Bronchial epithelial cell (primary cell): ENCODE results near the gene KLHL2. TPM values are rescaled to one million over a fixed set of nuclear protein-coding genes. Genes with fewer than 3 reads are reported as not detected.

Source experiments
- DNase-seq: peaks from one replicate; pipeline ENCODE4 v3.0.0-alpha.2; 2010; ENCODE audit warnings: low read depth
- FAIRE-seq: peaks from 2 replicates; lab custom pipeline; 2011; peaks lifted over from hg19 to GRCh38; lab: Jason Lieb, UNC
- H3K27me3 ChIP-seq: 2 replicates; pipeline ENCODE4 v1.5.1; 2011; ENCODE audit warnings: low read length; ENCODE audit not compliant: control insufficient read depth, insufficient read depth
- H3K36me3 ChIP-seq: 2 replicates; pipeline ENCODE4 v1.5.1; 2011; ENCODE audit warnings: low read length; ENCODE audit not compliant: control insufficient read depth, insufficient read depth
- H3K4me3 ChIP-seq: 2 replicates; pipeline ENCODE4 v1.5.1; 2011; ENCODE audit warnings: mild to moderate bottlenecking, low read depth, low read length, control low read depth
- CTCF ChIP-seq: IDR thresholded peaks from 2 replicates; pipeline ENCODE4 v1.5.1; 2011; ENCODE audit warnings: mild to moderate bottlenecking, moderate library complexity, low read length, control low read depth, inconsistent platforms; ENCODE audit not compliant: insufficient read depth, severe bottlenecking
- total RNA-seq: library from RNA; depleted of rRNA; stranded (reverse); fragments of >200 nt; gene quantifications from 2 replicates; pipeline ENCODE4 v1.2.1, GENCODE V29; 2014

KLHL2 gene
- total RNA-seq, 1 donor from 2014 or later, result 49.2 TPM

- TF ChIP-seq CTCF, result no peak
- H3K27me3 ChIP-seq, result no peaks in the 10 kb centered on the region
- no peaks in the 10 kb centered on the region for H3K36me3 ChIP-seq
- DNase-seq (peak; percentile 95), FAIRE-seq (no peak)
- H3K4me3 ChIP-seq, result peak overlapping the region; percentile 54
Measured at GRCh38 chr4:165325732-165326512, 118.6 kb downstream of the KLHL2 start.

GRCh38 chr4:165326831-165327210 is 119.5 kb downstream of the KLHL2 start:
- Histone ChIP-seq H3K27me3 (no peaks in the 10 kb centered on the region), H3K36me3 (peaks cover 1% of the 10 kb centered on the region), H3K4me3 (peak overlapping the region; percentile 54)
- TF ChIP-seq CTCF, result no peak
- FAIRE-seq, result no peak
- DNase-seq, result peak; percentile 46

- TF ChIP-seq CTCF, result no peak
- peak within 1 kb of the TSS; percentile 90 for H3K4me3 ChIP-seq
- peaks cover 1% of the 10 kb centered on the region for H3K36me3 ChIP-seq
- DNase-seq, result peak; percentile 99
- peak; percentile 7 for FAIRE-seq
- H3K27me3 ChIP-seq, result no peaks in the 10 kb centered on the region
Measured at GRCh38 chr4:165327211-165328100, 120.1 kb downstream of the KLHL2 start, which contains the start of gene MSMO1. Gene MSMO1, plus strand, starts transcription at chr4:165327669. Its CDS starts 5,702 bp downstream, at chr4:165333371.

- H3K36me3 ChIP-seq, result peaks cover 1% of the 10 kb centered on the region
- FAIRE-seq, result no peak
- DNase-seq, result no peak
- H3K4me3 ChIP-seq, result peak overlapping the region; percentile 90
- no peaks in the 10 kb centered on the region for H3K27me3 ChIP-seq
- no peak for TF ChIP-seq CTCF
Measured at GRCh38 chr4:165328101-165328425, 120.7 kb downstream of the KLHL2 start.

GRCh38 chr4:165328708-165329107 is 121.3 kb downstream of the KLHL2 start:
- DNase-seq (peak; percentile 27), FAIRE-seq (no peak)
- TF ChIP-seq CTCF, result no peak
- Histone ChIP-seq H3K36me3 (peaks cover 1% of the 10 kb centered on the region), H3K4me3 (peak overlapping the region; percentile 90), H3K27me3 (no peaks in the 10 kb centered on the region)
